Raji (cell line): ENCODE measurements around the gene NDUFA13.

Experiments used
- POLR2A ChIP-seq: IDR thresholded peaks from 2 replicates; pipeline ENCODE4 v1.6.1; 2011; ENCODE audit warnings: low read depth, low read length, control low read depth; ENCODE audit not compliant: insufficient read depth

NDUFA13 gene

DNA sequence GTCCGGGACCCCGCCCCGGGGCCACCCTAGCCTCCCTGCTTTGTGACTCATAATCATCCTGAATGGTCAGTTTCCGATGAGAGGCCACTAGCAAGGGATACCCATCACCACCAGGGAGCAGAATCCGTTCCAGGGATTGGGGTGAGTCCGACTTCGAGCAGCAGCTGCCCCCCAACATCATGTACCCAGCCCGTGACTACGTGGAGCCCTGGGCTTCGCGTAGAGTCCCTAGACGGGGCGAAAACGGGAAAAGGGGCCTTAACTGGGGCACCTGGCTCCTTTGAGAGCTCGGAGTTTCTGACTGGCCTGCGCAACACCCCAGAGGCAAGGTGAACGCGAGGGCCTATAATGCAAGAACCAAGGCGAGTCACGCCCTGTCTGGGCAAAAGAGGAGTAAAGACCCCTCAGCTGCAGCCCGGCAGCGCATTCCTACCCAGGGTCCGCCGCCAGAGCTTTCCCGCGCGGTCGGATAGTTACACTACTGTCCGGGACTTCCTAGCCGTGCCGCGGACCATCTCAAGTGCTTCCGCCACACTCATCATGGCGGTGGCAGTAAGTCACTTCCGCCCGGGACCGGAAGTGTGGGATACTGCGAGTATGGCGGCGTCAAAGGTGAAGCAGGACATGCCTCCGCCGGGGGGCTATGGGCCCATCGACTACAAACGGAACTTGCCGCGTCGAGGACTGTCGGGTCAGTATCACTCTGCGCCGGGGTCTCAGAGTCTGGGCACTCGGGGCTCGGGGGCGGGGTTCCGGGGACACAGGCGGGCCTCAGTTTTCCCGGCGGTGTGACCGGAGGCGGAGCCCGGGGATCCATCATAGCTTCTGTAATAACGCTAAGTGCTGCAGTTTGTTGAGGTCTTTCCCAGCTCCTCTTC is at the start of gene NDUFA13:
TSS of gene NDUFA13 (plus strand) at position 584 of the 878 bp plus-strand sequence. CDS start at position 598, 14 bp downstream.
- peak; percentile 95 for TF ChIP-seq POLR2A

DNA sequence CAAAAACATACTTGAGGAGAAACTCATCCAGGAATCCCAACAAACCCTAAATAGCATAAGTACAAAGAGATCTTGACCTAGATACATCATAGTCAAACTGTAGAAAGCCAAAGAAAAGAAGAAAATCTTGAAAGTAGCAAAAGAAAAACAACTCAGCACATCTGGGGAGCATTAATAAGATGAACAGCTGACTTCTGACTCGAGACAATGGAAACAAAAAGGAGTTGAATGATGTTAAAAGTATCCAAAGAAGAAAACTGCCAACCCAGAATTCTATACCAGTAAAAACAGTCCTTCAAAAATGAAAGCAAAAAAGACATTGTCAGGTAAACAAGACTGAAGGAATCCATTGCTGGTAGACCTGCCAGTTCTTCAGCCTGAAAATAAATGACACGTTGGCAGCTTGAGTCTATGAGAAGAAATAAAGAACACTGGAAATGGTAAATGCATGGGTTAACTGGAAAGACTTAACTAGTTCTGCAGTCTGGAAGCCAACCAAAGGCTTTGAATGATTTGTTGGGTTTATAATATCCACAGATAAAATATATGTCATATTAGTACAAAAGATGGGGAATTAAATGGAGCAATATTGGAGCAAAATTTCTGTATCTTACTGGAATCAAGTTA is 47.5 kb upstream of the NDUFA13 start:
- no peak for TF ChIP-seq POLR2A

GRCh38 chr19:19470579-19470978 is 45.4 kb upstream of the NDUFA13 start:
- no peak for TF ChIP-seq POLR2A

DNA sequence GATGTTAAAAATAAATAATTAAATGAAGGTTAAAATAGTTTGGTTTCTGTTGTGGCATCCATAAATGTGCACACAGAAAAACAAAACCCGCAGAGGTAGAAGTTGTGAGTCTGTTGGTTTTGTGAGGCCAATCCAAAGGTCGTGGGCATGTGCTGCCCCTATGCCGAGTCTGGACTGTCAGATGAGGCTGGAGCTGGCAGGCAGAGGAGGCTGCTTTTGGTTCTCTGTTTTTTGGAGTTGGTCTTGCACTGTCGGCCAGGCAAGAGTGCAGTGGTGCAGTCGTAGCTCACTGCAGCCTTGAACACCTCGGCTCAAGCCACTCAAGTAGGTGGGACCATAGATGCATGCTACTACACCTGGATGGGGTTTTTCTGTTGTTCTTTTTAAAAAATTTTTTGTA is 44.3 kb upstream of the NDUFA13 start:
- no peak for TF ChIP-seq POLR2A

GRCh38 chr19:19475015-19475765 is 40.8 kb upstream of the NDUFA13 start:
- TF ChIP-seq POLR2A = no peak

DNA sequence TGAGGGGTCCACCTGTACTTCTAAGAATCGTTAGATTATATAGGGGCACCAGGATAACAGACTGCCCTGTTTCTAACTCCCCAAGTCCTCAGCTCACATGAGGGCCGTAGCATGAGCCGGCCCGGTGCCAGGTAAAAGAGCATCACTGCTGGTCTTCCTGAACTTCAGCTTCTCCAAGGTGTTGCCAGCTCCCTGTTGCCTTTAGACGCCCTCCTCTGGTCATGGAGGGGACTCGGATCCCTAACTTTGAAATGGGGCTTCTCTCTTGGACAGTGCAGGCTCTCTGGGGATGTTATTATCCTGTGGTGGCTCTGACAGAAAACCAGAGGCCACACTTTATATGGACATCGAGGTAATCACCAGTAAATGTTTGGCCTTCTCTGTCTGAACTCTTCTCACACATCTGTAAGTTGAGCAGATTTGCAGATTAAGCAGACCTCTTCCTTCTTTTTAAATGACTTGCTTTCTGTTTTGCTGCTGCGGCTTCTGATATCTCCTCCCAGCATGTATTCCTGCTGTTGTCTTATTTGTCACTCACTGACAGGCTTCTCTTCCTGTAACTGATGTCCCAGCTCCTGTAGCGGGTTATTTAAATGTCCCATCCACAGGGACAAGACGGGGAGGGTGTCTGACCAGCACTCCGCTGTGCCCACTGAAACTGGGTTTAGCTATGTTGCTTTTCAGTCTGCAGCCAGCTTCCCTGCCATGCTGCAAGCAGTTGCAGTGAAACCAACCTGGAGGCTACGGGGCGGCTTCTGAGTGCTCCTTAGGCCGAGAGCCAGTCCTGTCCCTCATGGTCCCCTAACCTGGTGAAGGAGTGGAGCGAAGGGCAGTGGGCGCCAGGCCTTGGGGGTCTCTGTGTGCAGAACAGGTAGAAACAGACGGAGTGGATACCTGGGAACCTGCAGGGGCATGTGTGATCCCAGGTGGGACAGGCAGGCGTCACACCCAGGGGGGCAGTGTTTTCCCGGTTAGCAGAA is 39.9 kb upstream of the NDUFA13 start:
- TF ChIP-seq POLR2A = no peak

DNA sequence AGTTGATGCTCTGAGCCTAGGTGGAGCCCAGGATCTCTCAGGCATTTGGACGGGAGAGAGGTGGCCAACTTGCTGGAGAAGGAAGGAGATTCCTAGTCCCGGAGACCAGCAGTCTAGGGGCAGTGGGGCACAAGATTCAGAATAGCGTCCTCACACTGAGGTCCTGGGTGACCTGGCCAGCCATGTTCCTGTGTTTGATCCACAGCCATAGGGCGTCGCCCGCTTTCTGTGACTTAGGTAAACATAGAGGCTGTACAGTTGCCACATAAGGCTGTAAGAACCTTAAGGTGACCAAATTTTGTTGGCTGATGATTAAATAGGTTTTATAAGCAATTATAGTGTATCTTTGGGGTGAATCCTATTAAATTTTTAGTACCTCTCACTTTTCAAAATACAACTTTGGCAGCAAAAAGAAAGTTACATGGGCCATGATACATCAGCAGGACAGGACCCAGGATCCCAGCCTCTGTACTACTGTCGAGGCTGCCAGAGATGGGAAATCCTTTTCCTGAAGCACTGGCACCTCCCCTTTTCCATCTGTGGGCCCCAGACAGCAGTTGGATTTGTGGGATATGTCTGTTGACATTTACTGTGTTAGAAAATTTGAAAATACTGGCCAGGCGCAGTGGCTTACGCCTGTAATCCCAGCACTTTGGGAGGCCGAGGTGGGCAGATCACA is 38.2 kb upstream of the NDUFA13 start:
- TF ChIP-seq POLR2A = no peak

GRCh38 chr19:19480688-19481087 is 35.3 kb upstream of the NDUFA13 start:
- TF ChIP-seq POLR2A = no peak

DNA sequence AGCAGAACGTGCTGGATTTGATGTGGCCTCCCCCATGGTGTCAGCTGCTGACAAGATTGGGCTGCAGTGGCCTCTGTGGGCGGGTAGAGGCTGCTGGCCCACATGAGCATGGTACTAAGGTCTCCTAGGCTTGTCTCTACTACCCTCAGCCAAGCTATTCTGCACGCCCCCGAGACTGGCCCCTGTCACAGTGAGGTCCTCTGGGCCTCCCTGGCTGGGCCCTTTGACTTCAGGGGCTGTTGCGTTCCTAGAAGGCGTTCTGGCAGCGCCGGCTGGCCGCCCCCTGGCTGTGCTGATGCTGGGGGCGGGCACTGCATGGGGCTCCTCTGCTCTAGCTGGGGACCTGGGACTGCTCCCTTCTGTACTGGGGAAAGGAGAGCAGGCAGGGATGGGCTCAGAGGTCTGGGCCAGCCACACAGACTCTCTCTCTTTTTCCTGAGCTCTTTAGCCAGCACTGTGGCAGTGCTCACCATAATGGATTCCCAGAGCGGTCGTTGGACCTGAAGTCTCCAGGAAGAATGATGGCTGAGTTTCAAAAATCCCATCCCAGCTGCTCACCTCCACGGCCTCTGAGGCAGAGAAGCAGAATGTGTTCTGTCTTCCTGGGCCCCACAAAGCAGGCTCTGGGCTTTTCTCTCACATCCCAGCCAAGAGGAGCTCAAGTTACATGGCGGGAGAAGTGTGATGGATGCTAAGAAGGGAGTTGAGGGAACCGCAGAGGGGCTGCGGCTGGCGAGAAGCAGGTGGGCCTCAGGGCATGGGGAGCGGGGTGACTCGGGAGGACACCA is 33.0 kb upstream of the NDUFA13 start:
- TF ChIP-seq POLR2A = no peak

DNA sequence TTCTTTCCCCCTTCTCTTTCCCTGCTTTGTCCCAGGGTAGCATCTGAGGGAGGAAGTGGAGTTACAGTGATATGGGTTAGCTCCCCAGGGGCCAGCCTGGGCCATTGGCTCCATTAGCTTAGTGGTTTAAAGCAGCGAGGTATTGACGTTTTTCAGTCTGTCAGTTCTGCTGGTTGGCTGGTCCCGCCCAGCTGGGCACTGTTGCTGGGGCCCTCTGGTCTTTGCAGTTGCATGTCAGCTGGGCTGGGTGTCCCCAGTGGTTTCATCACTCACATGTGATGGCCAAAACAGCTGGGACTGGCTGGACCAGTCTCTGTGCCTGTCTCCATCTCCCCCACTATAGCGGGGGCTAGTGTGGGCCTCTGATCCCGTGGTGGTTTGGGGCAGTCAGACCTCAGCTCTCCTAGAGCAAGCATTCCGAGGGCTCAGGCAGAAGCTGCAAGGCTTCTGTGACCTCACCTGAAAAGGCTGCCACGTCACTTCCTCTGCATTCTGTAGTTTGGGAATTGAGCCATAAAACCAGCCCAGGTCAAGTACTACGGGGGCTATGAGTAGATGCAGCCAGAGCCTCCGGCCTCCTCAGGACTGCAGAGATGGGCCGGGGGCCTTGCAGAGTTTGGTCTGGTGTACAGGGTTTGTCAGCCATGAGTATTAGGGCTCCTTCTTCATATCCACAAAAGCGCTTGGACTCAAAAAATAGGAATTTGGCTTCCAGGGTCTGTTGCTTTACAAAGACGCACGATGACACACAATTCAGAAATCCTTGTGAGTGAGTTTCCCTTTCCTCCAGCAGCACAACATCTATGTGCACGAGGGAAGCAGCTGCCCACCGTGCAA is 30.6 kb upstream of the NDUFA13 start:
- no peak for TF ChIP-seq POLR2A

GRCh38 chr19:19485998-19486290 is 30.1 kb upstream of the NDUFA13 start:
- TF ChIP-seq POLR2A = no peak

DNA sequence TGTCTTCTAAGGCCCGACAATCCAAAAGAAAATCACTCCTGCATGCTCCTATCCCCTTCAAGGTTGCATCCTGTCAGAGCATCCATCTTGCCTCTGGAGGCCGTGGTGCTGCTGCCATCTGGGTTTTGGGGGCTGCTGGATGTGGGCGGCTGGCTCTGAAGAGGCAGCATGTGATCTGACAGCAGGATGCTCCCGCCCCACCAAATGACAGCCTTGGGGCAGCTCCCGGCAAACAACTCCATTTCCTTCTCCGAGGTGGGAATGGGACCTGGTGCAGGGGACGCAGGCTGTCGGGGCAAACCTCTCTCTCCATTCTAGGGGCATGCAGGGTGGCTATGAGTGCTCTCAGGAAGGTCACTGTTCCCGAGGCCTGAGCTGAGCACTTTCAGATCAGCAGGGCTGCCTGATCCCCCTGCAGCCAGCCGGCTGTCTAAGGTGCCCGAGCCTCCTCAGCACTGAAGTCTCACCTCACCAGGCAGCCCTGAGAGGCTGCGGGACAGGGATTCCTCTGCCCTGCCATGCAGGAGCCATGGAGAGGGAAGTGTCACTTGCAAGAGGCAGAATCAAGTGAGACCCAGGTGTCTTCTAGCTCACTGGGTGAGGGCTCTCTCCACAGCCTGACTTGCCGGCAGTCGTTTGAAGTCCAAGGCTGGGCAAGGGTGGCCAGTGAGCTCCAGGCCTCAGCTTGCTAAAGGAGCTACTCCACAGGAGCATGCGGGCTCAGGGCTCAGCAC is 29.5 kb upstream of the NDUFA13 start:
- no peak for TF ChIP-seq POLR2A
